Measurements from ENCODE around the gene CLMN.

The CLMN gene

DNA sequence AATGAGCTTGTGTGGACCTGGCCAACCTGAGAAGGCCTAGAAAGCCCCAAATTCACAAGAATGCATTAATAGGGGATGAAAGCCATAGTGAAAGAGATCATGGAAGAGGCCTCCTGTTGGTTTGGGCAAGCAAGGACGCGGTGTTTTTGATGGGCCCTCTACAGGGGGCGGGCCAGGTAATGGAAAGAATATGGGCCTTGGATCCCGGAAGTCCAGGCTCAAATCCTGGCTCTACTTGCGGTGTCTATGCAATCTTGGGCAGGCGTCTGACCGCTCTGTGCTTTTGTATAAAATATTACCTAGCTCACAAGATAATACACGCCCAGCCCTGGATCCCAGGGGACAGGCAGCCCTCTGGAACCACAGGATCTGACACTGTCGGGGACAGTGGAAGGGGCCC lies 41.1 kb upstream of the CLMN start:
- no peak overlapping the region for H3K4me3 ChIP-seq (ENCODE audit: low read depth, low read length)
- no peak for TF ChIP-seq CTCF (IDR thresholded peaks at IDR 0.05; ENCODE audit: low read depth, low read length)

DNA sequence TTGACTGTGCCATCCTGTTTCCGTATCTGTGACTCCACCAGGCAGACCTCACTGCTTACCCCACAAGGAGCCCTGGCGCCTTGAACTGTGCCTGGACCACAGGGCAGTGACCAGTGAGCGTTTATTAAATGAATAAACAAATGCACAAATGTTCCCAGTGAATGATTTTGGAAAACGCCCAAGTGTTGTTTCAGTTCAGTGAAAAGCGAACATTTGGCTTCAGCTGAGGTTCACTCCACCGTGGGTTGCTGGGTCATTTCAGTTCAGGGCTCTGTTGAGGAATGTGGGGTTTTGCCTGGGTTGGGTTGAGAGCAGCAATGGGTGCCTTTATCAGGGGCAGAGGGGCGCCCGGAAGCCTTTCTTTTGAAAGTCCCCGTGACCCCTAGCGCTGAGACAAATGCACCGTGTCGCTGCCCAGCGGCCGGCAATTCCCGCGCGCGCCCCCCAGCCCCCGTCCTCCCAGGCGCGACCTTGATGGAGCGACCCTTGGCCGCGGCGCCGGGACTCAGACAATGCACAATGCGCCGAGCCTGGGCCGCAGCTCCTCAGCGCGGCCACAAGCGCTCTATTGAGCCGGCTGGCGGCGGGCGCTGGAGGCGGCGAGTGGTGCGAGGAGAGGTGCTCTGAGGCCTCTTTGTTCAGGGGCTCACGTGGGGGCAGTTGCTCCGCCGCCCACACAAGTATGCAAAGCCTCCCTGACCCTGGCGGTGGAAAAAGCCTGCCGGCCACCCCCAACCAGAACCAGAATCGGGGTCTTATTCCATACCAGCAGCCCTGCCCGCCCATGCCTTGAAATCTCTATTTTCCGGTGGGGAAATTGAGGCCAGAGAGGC lies 40.5 kb upstream of the CLMN start:
- H3K4me3 ChIP-seq (ENCODE audit: low read depth, low read length) = no peak overlapping the region
- TF ChIP-seq CTCF (IDR thresholded peaks at IDR 0.05; ENCODE audit: low read depth, low read length) = no peak

DNA sequence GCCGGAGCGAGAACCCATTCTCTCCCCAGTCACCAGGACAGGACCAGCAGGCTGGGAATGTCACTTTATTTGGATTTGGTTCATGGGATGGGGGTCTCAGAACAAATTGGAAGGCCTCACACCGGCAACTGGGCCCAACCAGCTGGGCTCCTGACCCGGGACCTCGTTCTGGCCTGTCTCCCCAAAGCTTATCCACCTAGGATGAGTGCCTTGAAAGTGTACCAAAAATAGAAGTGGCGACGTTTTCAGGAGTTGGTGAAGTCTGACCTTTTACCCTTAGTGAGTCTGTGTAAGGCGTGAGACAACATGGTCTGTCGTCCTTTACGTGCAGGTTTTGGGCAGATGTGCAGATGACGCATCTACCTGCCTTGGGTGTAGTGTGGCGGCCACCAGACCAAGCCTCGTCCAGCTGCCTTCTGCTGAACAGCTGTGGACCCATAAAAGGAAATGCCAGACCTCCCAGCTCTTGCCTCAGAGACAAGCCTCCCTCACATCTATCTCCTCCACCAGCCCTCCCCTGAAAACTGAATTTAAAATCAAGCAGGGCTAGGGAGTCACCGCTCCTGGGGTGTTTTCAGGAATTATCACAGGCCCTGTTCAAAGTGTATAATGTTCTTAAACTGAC lies 36.6 kb upstream of the CLMN start:
- no peak overlapping the region for H3K4me3 ChIP-seq (ENCODE audit: low read depth, low read length)
- no peak for TF ChIP-seq CTCF (IDR thresholded peaks at IDR 0.05; ENCODE audit: low read depth, low read length)

- TF ChIP-seq CTCF (IDR thresholded peaks at IDR 0.05; ENCODE audit: low read depth, low read length) = no peak
- no peak overlapping the region for H3K4me3 ChIP-seq (ENCODE audit: low read depth, low read length)
These were observed 35.7 kb upstream of the CLMN start for GRCh38 chr14:95355422-95355821.

DNA sequence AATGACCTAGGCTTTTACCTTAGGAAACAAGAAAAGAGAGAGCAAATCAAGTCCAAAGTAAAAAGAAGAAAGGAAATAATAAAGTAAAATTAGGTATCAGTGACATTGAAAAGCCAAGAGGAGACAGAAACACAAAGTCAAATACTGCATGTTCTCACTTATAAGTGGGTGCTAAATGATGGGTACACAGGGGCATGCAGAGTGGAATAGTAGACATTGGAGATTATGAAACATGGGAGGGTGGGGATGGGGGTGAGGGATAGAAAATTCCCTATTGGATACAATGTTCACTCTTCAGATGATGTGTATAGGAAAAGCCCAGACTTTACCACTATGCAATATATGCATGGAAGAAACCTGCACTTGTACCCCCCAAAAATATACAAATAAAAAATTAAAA lies 35.1 kb upstream of the CLMN start:
- TF ChIP-seq CTCF (IDR thresholded peaks at IDR 0.05; ENCODE audit: low read depth, low read length) = no peak
- no peak overlapping the region for H3K4me3 ChIP-seq (ENCODE audit: low read depth, low read length)

DNA sequence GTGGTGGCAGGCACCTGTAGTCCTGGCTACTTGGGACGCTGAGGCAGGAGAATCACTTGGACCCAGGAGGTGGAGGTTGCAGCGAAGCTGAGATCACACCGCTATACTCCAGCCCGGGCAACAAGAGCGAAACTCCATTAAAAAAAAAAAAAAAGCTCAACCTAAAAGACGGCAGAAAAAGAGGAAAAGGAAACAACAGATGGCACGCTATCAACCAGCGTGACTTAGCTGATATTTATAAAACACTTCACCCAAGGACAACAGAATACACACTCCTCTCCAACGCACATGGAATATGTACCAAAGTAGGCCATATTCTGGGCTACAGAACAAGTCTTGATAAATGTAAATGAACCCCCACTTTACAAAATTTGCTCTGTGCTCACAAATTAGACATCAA lies 34.0 kb upstream of the CLMN start:
- TF ChIP-seq CTCF (IDR thresholded peaks at IDR 0.05; ENCODE audit: low read depth, low read length) = no peak
- H3K4me3 ChIP-seq (ENCODE audit: low read depth, low read length) = no peak overlapping the region

DNA sequence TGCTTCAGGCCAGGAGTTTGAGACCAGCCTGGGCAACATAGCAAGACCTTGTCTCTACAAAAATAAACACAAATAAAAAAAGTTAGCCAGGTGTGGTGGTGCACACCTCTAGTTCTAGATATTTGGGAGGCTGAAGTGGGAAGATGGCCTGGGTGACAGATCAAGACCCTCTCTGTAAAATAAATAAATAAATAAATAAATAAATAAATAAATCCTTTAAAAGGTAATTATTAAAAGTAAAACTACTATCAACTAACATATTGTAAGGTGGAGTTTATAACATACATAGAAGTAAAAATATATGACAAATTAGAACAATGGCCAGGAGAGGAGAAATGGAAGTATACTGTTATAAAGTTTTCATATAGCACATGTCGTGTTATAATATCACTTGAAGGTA lies 33.3 kb upstream of the CLMN start:
- no peak overlapping the region for H3K4me3 ChIP-seq (ENCODE audit: low read depth, low read length)
- TF ChIP-seq CTCF (IDR thresholded peaks at IDR 0.05; ENCODE audit: low read depth, low read length) = no peak

Measured in WI38 (cell line).